HG03558 (cell line): ENCODE data around the gene ACP2.
"Not testable (repeated sequence)": the region's sequence is repeated elsewhere in the genome, so short reads cannot be mapped to it uniquely, and the experiment has no call there.

ENCODE experiments used
- ATAC-seq: cut with Tn5 transposase; IDR thresholded peaks from one replicate; pipeline ENCODE4 v1.9.1; 2021; ENCODE audit warnings: moderate number of reproducible peaks; ENCODE audit not compliant: unreplicated experiment; ENCODE audit errors: extremely low read depth

The ACP2 gene

DNA sequence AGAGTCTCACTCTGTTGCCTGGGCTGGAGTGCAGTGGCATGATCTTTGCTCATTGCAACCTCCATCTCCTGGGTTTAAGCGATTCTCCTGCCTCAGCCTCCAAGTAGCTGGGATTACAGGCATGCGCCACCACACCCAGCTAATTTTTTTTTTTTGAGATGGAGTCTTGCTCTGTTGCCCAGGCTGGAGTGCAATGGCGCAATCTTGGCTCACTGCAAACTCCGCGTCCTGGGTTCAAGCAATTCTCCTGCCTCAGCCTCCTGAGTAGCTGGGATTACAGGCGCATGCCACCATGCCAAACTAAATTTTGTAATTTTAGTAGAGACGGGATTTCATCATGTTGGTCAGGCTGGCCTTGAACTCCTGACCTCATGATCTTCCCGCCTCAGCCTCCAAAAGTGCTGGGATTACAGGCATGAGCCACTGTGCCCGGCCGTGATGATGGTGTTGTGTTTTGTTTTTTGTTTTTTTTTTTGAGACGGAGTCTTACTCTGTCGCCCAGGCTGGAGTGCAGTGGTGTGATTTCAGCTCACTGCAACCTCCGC is 40.5 kb downstream of the ACP2 start:
- not testable (repeated sequence) for ATAC-seq

GRCh38 chr11:47207459-47207858 is 41.2 kb downstream of the ACP2 start:
- ATAC-seq = no peak

GRCh38 chr11:47206577-47206976 is 42.0 kb downstream of the ACP2 start:
- ATAC-seq = not testable (repeated sequence)

GRCh38 chr11:47204637-47204989 is 44.0 kb downstream of the ACP2 start:
- no peak for ATAC-seq

GRCh38 chr11:47202576-47202975 is 46.0 kb downstream of the ACP2 start:
- no peak for ATAC-seq

- ATAC-seq = no peak
Observed at GRCh38 chr11:47201015-47201414, 47.6 kb downstream of the ACP2 start.

DNA sequence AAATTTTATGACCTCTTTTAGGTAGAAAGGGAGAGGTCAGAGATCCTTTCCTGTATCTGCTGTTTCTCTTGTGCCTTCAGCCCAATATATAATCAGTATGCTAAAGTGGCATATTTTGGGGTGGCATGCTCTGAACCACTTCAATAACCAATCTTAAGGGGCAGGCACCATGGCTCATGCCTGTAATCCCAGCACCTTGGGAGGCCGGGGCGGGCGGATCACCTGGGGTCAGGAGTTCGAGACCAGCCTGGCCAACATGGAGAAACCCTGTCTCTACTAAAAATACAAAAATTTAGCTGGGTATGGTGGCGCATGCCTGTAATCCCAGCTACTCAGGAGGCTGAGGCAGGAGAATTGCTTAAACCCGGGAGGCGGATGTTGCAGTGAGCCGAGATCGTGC is 50.5 kb downstream of the ACP2 start:
- not testable (repeated sequence) for ATAC-seq

- no peak for ATAC-seq
Observed at GRCh38 chr11:47192111-47192510, 56.5 kb downstream of the ACP2 start.

DNA sequence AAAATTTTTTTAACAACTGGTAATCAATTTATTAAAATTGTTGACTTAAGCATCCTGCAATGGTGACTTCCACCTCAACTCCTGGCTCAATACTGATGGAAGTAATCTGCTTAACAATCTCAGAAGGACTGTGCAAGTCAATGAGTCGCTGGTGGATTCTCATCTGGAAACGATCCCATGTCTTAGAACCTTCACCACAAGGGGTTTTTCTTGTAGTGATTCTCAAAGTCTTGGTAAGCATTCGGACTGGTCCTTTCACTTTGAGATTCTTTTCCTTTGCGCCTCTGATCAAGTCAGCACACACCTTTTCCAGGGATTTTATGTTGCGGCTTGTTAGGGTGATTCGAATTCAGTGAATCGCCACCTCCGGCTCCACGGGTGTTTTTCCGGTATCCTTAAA is 57.5 kb downstream of the ACP2 start:
- ATAC-seq = not testable (repeated sequence)
